Testis (tissue), 2 donors: ENCODE measurements around the gene HLCS.

ENCODE experiments used
- CTCF ChIP-seq, 3 experiments: fragments of 450-650 bp in 2 of 3; fragments of 200-600 bp in 1 of 3; sonication (generic) in 1 of 3; IDR thresholded peaks; one replicate each; pipeline ENCODE4 v1.5.1; 2016 to 2019; ENCODE audit warnings: antibody characterized with exemption in 3 of 3, mild to moderate bottlenecking in 2 of 3, moderate library complexity in 1 of 3
- POLR2A ChIP-seq: fragments of 450-650 bp; IDR thresholded peaks from one replicate; pipeline ENCODE4 v1.6.1; 2017; ENCODE audit warnings: antibody characterized with exemption, mild to moderate bottlenecking, moderate library complexity

- TF ChIP-seq CTCF (IDR thresholded peaks at IDR 0.05): no peak
- no peak for TF ChIP-seq POLR2A
Observed at GRCh38 chr21:36932161-36932816, 34.2 kb downstream of the HLCS start.
